ENCODE results near the gene HAPLN3.

GRCh38 chr15:88911766-88912118, 16.4 kb upstream of the HAPLN3 start:
- no peak for TF ChIP-seq CTCF (IDR thresholded peaks at IDR 0.05; ENCODE audit: poor library complexity)
- no peak for TF ChIP-seq EZH2phosphoT487 (IDR thresholded peaks at IDR 0.05; ENCODE audit: low read depth, severe bottlenecking, unreplicated experiment)
- no peak for TF ChIP-seq EZH2 (IDR thresholded peaks at IDR 0.05; ENCODE audit: borderline replicate concordance)
